WTC11 (cell line): ENCODE measurements around the gene RAB15. TPM values are rescaled to one million over a fixed set of nuclear protein-coding genes. Genes with fewer than 3 reads are reported as not detected.

Experiments used
- ATAC-seq: fragments of 200-7000 bp; cut with Tn5 transposase; 2 replicates; pipeline ENCODE4 v1.10.0; 2021; ENCODE audit warnings: mild to moderate bottlenecking, moderate library complexity
- CTCF ChIA-PET: fragments of 300-600 bp; sonication (Branson Sonifier 250); formaldehyde crosslinking; loops from one replicate; lab custom pipeline; 2021; ENCODE audit warnings: antibody characterized with exemption; lab: Charles Lee
- POLR2A ChIA-PET: fragments of 350-600 bp; sonication (Branson Sonifier 250); formaldehyde crosslinking; loops from one replicate; lab custom pipeline; 2021; ENCODE audit warnings: antibody characterized with exemption; lab: Charles Lee
- DNase-seq: peaks from one replicate; pipeline ENCODE4 v3.0.0; 2021; ENCODE audit warnings: low spot score
- H3K27ac Mint-ChIP-seq: 2 replicates; pipeline ENCODE4 v1.8.0; 2021; ENCODE audit warnings: mixed read lengths
- H3K27me3 Mint-ChIP-seq: 2 replicates; pipeline ENCODE4 v1.8.0; 2021; ENCODE audit warnings: low read depth, mild to moderate bottlenecking, moderate library complexity, mixed read lengths
- H3K36me3 Mint-ChIP-seq: 2 replicates; pipeline ENCODE4 v1.8.0; 2021; ENCODE audit warnings: mixed read lengths
- H3K4me1 Mint-ChIP-seq: 2 replicates; pipeline ENCODE4 v1.8.0; 2022; ENCODE audit warnings: mixed read lengths
- H3K4me3 Mint-ChIP-seq: 2 replicates; pipeline ENCODE4 v1.8.0; 2021; ENCODE audit warnings: mild to moderate bottlenecking, moderate library complexity, mixed read lengths
- H3K9me3 Mint-ChIP-seq: 2 replicates; pipeline ENCODE4 v1.8.0; 2021; ENCODE audit warnings: mixed read lengths
- AFF4 ChIP-seq: sonication (generic); formaldehyde crosslinking; IDR thresholded peaks from 2 replicates; pipeline ENCODE4 v1.8.1; 2023; ENCODE audit warnings: mild to moderate bottlenecking, missing genetic modification reagents, borderline replicate concordance
- ARID4B ChIP-seq: sonication (generic); formaldehyde crosslinking; IDR thresholded peaks from 2 replicates; pipeline ENCODE4 v1.8.0; 2023; ENCODE audit warnings: missing genetic modification reagents, mild to moderate bottlenecking, borderline replicate concordance
- ATF2 ChIP-seq: sonication (generic); formaldehyde crosslinking; IDR thresholded peaks from 2 replicates; pipeline ENCODE4 v1.8.1; 2022; ENCODE audit warnings: low read depth, missing genetic modification reagents, borderline replicate concordance
- CREM ChIP-seq: sonication (generic); formaldehyde crosslinking; IDR thresholded peaks from 2 replicates; pipeline ENCODE4 v1.8.1; 2022; ENCODE audit warnings: mild to moderate bottlenecking, missing genetic modification reagents, moderate library complexity
- CTCF ChIP-seq: fragments of 200-600 bp; IDR thresholded peaks from 2 replicates; pipeline ENCODE4 v1.8.0; 2022; ENCODE audit warnings: antibody characterized with exemption
- ELF4 ChIP-seq: sonication (generic); formaldehyde crosslinking; IDR thresholded peaks from 2 replicates; pipeline ENCODE4 v1.8.1; 2022; ENCODE audit warnings: low read depth, mild to moderate bottlenecking, moderate library complexity, missing genetic modification reagents
- FOXP4 ChIP-seq: sonication (generic); formaldehyde crosslinking; IDR thresholded peaks from 2 replicates; pipeline ENCODE4 v1.8.0; 2022; ENCODE audit warnings: mild to moderate bottlenecking, missing genetic modification reagents
- NFYB ChIP-seq: sonication (generic); formaldehyde crosslinking; conservative IDR thresholded peaks from 2 replicates; pipeline ENCODE4 v1.8.0; 2022; ENCODE audit warnings: low read depth, missing genetic modification reagents
- PRDM15 ChIP-seq: sonication (generic); formaldehyde crosslinking; IDR thresholded peaks from 2 replicates; pipeline ENCODE4 v1.8.0; 2022; ENCODE audit warnings: missing genetic modification reagents
- TCF7 ChIP-seq: sonication (generic); formaldehyde crosslinking; IDR thresholded peaks from 2 replicates; pipeline ENCODE4 v1.8.0; 2022; ENCODE audit warnings: mild to moderate bottlenecking, low read depth, missing genetic modification reagents, moderate library complexity
- ZNF219 ChIP-seq: sonication (generic); formaldehyde crosslinking; IDR thresholded peaks from 2 replicates; pipeline ENCODE4 v1.8.0; 2023; ENCODE audit warnings: missing genetic modification reagents, mild to moderate bottlenecking, borderline replicate concordance
- ZNF423 ChIP-seq: fragments of 250-450 bp; sonication (Bioruptor Pico); IDR thresholded peaks from 2 replicates; pipeline ENCODE4 v2.1.2; 2022; ENCODE audit warnings: mild to moderate bottlenecking, moderate library complexity
- total RNA-seq: library from RNA; stranded (reverse); gene quantifications from 3 replicates; pipeline ENCODE4 v1.2.3, GENCODE V29; 2021
- TF ChIP-seq, protein P1 (sequence below): sonication (generic); formaldehyde crosslinking; IDR thresholded peaks from 2 replicates; pipeline ENCODE4 v1.8.0; 2022; ENCODE audit warnings: mild to moderate bottlenecking, missing genetic modification reagents
- TF ChIP-seq, protein P2 (sequence below): fragments of 250-450 bp; sonication (Bioruptor Pico); IDR thresholded peaks from 2 replicates; pipeline ENCODE4 v1.9.0; 2021; ENCODE audit warnings: mild to moderate bottlenecking
- TF ChIP-seq, protein P3 (sequence below): fragments of 250-450 bp; sonication (Bioruptor Pico); conservative IDR thresholded peaks from 2 replicates; pipeline ENCODE4 v1.9.0; 2021; ENCODE audit warnings: mild to moderate bottlenecking

Gene RAB15
- total RNA-seq, 1 experiment from 2014 or later = 49.1 TPM

GRCh38 chr14:64926398-64926995, 45.6 kb downstream of the RAB15 start:
- Mint-ChIP-seq H3K9me3 (peaks cover 5% of the 10 kb centered on the region; the same call in 1 of the 2 replicates), H3K27ac (no peak overlapping the region), H3K36me3 (peaks cover 24% of the 10 kb centered on the region), H3K4me3 (no peak overlapping the region), H3K4me1 (no peaks in the 10 kb centered on the region), H3K27me3 (no peaks in the 10 kb centered on the region)
- DNase-seq (no peak), ATAC-seq (no peak)
- POLR2A ChIA-PET = no interaction called here
- CTCF ChIA-PET = no interaction called here
- TF ChIP-seq, protein P1, sequence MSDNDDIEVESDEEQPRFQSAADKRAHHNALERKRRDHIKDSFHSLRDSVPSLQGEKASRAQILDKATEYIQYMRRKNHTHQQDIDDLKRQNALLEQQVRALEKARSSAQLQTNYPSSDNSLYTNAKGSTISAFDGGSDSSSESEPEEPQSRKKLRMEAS (CRISPR knock-in tag) = no peak
- TF ChIP-seq ZNF423 = no peak
- TF ChIP-seq, protein P2, sequence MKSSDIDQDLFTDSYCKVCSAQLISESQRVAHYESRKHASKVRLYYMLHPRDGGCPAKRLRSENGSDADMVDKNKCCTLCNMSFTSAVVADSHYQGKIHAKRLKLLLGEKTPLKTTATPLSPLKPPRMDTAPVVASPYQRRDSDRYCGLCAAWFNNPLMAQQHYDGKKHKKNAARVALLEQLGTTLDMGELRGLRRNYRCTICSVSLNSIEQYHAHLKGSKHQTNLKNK (CRISPR knock-in tag) = no peak
- no peak for TF ChIP-seq ELF4 (CRISPR knock-in tag)
- no peak for TF ChIP-seq TCF7 (CRISPR knock-in tag)
- no peak for TF ChIP-seq PRDM15 (CRISPR knock-in tag)
- TF ChIP-seq CTCF = no peak
- TF ChIP-seq ARID4B (CRISPR knock-in tag) = no peak
- TF ChIP-seq CREM (CRISPR knock-in tag) = no peak
- TF ChIP-seq FOXP4 (CRISPR knock-in tag) = no peak
- TF ChIP-seq NFYB = no peak
- TF ChIP-seq, protein P3, sequence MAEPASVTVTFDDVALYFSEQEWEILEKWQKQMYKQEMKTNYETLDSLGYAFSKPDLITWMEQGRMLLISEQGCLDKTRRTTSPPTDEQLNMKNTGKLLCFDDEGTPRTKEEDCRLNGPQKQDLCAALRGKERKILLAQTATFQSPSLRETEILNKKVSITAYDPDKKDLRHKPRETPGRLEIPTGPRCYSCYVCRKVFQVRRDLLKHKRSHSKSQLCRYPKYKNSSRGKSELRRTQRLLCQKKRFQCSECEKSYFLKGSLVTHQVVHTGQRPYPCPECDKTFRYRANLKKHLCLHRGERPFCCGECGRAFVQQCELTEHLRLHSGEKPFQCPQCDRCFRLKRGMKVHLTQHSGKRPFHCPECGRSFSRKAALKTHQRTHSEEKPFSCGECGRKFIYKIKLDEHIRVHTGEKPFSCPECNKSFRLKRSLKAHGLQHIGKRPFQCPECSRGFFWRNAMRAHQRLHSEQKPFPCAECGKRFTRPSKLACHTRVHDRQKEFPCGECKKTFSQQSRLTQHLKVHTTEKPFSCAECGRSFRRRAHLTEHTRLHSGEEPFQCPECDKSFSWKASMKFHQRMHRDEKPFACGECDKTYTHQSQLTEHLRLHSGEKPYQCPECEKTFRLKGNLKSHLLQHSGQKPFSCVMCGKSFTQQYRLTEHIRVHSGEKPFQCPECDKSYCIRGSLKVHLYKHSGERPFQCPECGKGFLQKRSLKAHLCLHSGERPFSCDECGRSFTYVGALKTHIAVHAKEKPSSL (CRISPR knock-in tag) = no peak
- TF ChIP-seq ATF2 = no peak
- no peak for TF ChIP-seq ZNF219
- no peak for TF ChIP-seq AFF4 (CRISPR knock-in tag)
